Measurements from ENCODE around the gene ASIC4. TPM values are rescaled to one million over a fixed set of nuclear protein-coding genes. Genes with fewer than 3 reads are reported as not detected.
A peak's percentile ranks its signal among the peaks of the same experiment; 100 is the strongest.

ASIC4 gene
- total and polyA plus RNA-seq, 2 of the 8 experiments (the other 6 are each of a cell fraction or from before 2014, with no cell fraction given) = 0.12 to 0.22 TPM

DNA sequence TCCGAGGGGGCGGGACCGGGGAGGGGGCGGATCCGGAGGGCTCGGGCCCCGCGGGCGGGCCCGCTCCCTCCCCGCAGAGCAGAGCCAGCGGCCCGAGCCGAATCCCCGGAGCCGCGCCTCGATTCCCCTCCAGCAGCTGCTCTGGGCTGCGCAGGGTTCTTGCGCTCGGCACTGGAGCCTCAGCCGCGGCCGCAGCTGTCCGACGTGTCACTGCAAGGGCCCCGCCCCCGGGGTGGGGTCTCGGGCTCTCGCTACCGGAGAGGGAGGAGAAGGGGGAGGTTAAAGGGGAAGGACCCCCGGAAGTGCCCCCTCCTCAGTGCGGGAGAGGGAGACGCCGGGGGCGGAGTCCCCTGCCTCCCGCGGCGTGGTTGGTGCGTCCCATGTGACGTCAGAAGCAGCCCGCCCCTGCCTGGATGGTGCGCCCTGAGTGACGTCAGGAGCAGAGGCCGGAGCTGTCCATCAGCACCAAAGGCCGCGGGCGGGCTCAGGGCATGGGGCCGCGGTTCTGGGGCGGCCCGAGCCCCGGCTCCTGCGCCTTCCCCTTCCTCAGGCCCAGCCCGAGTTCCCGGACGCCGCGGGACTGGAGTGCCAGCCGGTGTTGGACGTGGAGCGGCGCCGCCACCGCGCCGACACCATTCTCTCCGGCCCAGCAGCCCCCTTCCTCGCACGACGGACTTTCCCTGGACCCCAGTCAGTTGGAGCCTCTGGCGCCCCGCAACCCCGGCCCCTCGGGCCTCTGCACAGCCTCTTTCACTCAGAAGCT, 29.5 kb downstream of the ASIC4 start, which contains the start of the genes CHPF and TMEM198 (continued):
- 0 out of 2 replicates have a peak, but pooled peaks have one; percentile 3 for TF ChIP-seq SRF (IDR thresholded peaks at IDR 0.05; ENCODE audit: low read depth, low read length)
- TF ChIP-seq POU5F1 (IDR thresholded peaks at IDR 0.05; ENCODE audit: low read depth, low read length) = no peak
- no peak for TF ChIP-seq SUZ12 (IDR thresholded peaks at IDR 0.05; ENCODE audit: low read length)
- no peak for TF ChIP-seq CBX5 (IDR thresholded peaks at IDR 0.05; ENCODE audit: low read depth, low read length)
- no peak for TF ChIP-seq MAFK (IDR thresholded peaks at IDR 0.05; ENCODE audit: low read depth, low read length)
- TF ChIP-seq TCF12 (IDR thresholded peaks at IDR 0.05; ENCODE audit: low read depth, low read length) = 0 out of 2 replicates have a peak, but pooled peaks have one; percentile 23
- no peak for TF ChIP-seq CEBPB (IDR thresholded peaks at IDR 0.05; ENCODE audit: low read depth, low read length)
- peak; percentile 36 for TF ChIP-seq NRF1 (IDR thresholded peaks at IDR 0.05; ENCODE audit: low read depth, low read length)
- TF ChIP-seq EP300 (IDR thresholded peaks at IDR 0.05; ENCODE audit: borderline replicate concordance in 1 of 2, low read depth in 2 of 2, low read length in 2 of 2) = peak in 1 of 2 experiments; percentile 88; a peak in 1 of 3 replicates
- TF ChIP-seq, protein P1, sequence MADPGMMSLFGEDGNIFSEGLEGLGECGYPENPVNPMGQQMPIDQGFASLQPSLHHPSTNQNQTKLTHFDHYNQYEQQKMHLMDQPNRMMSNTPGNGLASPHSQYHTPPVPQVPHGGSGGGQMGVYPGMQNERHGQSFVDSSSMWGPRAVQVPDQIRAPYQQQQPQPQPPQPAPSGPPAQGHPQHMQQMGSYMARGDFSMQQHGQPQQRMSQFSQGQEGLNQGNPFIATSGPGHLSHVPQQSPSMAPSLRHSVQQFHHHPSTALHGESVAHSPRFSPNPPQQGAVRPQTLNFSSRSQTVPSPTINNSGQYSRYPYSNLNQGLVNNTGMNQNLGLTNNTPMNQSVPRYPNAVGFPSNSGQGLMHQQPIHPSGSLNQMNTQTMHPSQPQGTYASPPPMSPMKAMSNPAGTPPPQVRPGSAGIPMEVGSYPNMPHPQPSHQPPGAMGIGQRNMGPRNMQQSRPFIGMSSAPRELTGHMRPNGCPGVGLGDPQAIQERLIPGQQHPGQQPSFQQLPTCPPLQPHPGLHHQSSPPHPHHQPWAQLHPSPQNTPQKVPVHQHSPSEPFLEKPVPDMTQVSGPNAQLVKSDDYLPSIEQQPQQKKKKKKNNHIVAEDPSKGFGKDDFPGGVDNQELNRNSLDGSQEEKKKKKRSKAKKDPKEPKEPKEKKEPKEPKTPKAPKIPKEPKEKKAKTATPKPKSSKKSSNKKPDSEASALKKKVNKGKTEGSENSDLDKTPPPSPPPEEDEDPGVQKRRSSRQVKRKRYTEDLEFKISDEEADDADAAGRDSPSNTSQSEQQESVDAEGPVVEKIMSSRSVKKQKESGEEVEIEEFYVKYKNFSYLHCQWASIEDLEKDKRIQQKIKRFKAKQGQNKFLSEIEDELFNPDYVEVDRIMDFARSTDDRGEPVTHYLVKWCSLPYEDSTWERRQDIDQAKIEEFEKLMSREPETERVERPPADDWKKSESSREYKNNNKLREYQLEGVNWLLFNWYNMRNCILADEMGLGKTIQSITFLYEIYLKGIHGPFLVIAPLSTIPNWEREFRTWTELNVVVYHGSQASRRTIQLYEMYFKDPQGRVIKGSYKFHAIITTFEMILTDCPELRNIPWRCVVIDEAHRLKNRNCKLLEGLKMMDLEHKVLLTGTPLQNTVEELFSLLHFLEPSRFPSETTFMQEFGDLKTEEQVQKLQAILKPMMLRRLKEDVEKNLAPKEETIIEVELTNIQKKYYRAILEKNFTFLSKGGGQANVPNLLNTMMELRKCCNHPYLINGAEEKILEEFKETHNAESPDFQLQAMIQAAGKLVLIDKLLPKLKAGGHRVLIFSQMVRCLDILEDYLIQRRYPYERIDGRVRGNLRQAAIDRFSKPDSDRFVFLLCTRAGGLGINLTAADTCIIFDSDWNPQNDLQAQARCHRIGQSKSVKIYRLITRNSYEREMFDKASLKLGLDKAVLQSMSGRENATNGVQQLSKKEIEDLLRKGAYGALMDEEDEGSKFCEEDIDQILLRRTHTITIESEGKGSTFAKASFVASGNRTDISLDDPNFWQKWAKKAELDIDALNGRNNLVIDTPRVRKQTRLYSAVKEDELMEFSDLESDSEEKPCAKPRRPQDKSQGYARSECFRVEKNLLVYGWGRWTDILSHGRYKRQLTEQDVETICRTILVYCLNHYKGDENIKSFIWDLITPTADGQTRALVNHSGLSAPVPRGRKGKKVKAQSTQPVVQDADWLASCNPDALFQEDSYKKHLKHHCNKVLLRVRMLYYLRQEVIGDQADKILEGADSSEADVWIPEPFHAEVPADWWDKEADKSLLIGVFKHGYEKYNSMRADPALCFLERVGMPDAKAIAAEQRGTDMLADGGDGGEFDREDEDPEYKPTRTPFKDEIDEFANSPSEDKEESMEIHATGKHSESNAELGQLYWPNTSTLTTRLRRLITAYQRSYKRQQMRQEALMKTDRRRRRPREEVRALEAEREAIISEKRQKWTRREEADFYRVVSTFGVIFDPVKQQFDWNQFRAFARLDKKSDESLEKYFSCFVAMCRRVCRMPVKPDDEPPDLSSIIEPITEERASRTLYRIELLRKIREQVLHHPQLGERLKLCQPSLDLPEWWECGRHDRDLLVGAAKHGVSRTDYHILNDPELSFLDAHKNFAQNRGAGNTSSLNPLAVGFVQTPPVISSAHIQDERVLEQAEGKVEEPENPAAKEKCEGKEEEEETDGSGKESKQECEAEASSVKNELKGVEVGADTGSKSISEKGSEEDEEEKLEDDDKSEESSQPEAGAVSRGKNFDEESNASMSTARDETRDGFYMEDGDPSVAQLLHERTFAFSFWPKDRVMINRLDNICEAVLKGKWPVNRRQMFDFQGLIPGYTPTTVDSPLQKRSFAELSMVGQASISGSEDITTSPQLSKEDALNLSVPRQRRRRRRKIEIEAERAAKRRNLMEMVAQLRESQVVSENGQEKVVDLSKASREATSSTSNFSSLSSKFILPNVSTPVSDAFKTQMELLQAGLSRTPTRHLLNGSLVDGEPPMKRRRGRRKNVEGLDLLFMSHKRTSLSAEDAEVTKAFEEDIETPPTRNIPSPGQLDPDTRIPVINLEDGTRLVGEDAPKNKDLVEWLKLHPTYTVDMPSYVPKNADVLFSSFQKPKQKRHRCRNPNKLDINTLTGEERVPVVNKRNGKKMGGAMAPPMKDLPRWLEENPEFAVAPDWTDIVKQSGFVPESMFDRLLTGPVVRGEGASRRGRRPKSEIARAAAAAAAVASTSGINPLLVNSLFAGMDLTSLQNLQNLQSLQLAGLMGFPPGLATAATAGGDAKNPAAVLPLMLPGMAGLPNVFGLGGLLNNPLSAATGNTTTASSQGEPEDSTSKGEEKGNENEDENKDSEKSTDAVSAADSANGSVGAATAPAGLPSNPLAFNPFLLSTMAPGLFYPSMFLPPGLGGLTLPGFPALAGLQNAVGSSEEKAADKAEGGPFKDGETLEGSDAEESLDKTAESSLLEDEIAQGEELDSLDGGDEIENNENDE (IDR thresholded peaks at IDR 0.05; ENCODE audit: insufficient replicate concordance, low read length) = no peak
